GM21367 (cell line): ENCODE results near the gene ZRANB1.

Experiments used
- ATAC-seq: cut with Tn5 transposase; IDR thresholded peaks from one replicate; pipeline ENCODE4 v1.9.1; 2021; ENCODE audit not compliant: unreplicated experiment

ZRANB1 gene

GRCh38 chr10:125017547-125018298, 75.8 kb downstream of the ZRANB1 start:
- ATAC-seq: no peak

GRCh38 chr10:125018576-125019143, 76.7 kb downstream of the ZRANB1 start:
- no peak for ATAC-seq

GRCh38 chr10:125020386-125020785, 78.5 kb downstream of the ZRANB1 start:
- ATAC-seq: no peak

GRCh38 chr10:125020871-125021270, 78.9 kb downstream of the ZRANB1 start:
- ATAC-seq: no peak

- no peak for ATAC-seq
Measured at GRCh38 chr10:125021686-125022344, 79.9 kb downstream of the ZRANB1 start.

GRCh38 chr10:125022671-125023070, 80.7 kb downstream of the ZRANB1 start:
- ATAC-seq: no peak

GRCh38 chr10:125023255-125023654, 81.3 kb downstream of the ZRANB1 start:
- no peak for ATAC-seq

GRCh38 chr10:125023862-125024496, 82.1 kb downstream of the ZRANB1 start:
- ATAC-seq: no peak

- ATAC-seq: no peak
Measured at GRCh38 chr10:125024497-125025234, 82.7 kb downstream of the ZRANB1 start.

- ATAC-seq: no peak
Measured at GRCh38 chr10:125025341-125025740, 83.4 kb downstream of the ZRANB1 start.

- ATAC-seq: no peak
Measured at GRCh38 chr10:125026036-125026931, 84.4 kb downstream of the ZRANB1 start.

GRCh38 chr10:125026974-125027735, 85.2 kb downstream of the ZRANB1 start:
- no peak for ATAC-seq

- ATAC-seq: no peak
Measured at GRCh38 chr10:125027871-125028869, 86.2 kb downstream of the ZRANB1 start.

GRCh38 chr10:125029584-125030242, 87.8 kb downstream of the ZRANB1 start:
- no peak for ATAC-seq

GRCh38 chr10:125030567-125031197, 88.8 kb downstream of the ZRANB1 start:
- ATAC-seq: no peak

GRCh38 chr10:125032474-125033020, 90.6 kb downstream of the ZRANB1 start:
- ATAC-seq: no peak
